ENCODE measurements around the gene DDX47.
"Not testable (repeated sequence)": the region's sequence is repeated elsewhere in the genome, so short reads cannot be mapped to it uniquely, and the experiment has no call there.

Gene DDX47

GRCh38 chr12:12823811-12824210 is 10.7 kb downstream of the DDX47 start:
- DNase-seq, result no peak

- no peak for DNase-seq
Observed at GRCh38 chr12:12835378-12836146, 22.4 kb downstream of the DDX47 start.

- DNase-seq, result no peak
Observed at GRCh38 chr12:12836571-12836970, 23.4 kb downstream of the DDX47 start.

GRCh38 chr12:12837025-12837812 is 24.1 kb downstream of the DDX47 start:
- DNase-seq, result peak; percentile 37

- no peak for DNase-seq
Observed at GRCh38 chr12:12837813-12838153, 24.6 kb downstream of the DDX47 start.

- no peak for DNase-seq
Observed at GRCh38 chr12:12839003-12839395, 25.9 kb downstream of the DDX47 start.

GRCh38 chr12:12839439-12839838 is 26.3 kb downstream of the DDX47 start:
- DNase-seq, result not testable (repeated sequence)

GRCh38 chr12:12839873-12840579 is 26.9 kb downstream of the DDX47 start:
- no peak for DNase-seq

- DNase-seq, result no peak
Observed at GRCh38 chr12:12840580-12840899, 27.4 kb downstream of the DDX47 start.

GRCh38 chr12:12841428-12841827 is 28.3 kb downstream of the DDX47 start:
- not testable (repeated sequence) for DNase-seq

- DNase-seq, result no peak
Observed at GRCh38 chr12:12845794-12846243, 32.7 kb downstream of the DDX47 start.

GRCh38 chr12:12846780-12847179 is 33.6 kb downstream of the DDX47 start:
- not testable (repeated sequence) for DNase-seq

GRCh38 chr12:12853435-12853834 is 40.3 kb downstream of the DDX47 start:
- no peak for DNase-seq

- no peak for DNase-seq
Observed at GRCh38 chr12:12859690-12860089, 46.5 kb downstream of the DDX47 start.

GRCh38 chr12:12864243-12864642 is 51.1 kb downstream of the DDX47 start:
- no peak for DNase-seq

- no peak for DNase-seq
Observed at GRCh38 chr12:12868477-12869235, 55.5 kb downstream of the DDX47 start.

GRCh38 chr12:12870465-12870864 is 57.3 kb downstream of the DDX47 start:
- no peak for DNase-seq

GRCh38 chr12:12871587-12872138 is 58.5 kb downstream of the DDX47 start:
- no peak for DNase-seq

- no peak for DNase-seq
Observed at GRCh38 chr12:12872139-12872933, 59.2 kb downstream of the DDX47 start.

- DNase-seq, result no peak
Observed at GRCh38 chr12:12872934-12873275, 59.8 kb downstream of the DDX47 start.

- no peak for DNase-seq
Observed at GRCh38 chr12:12874029-12874428, 60.9 kb downstream of the DDX47 start.

GRCh38 chr12:12875301-12875700 is 62.2 kb downstream of the DDX47 start:
- DNase-seq, result not testable (repeated sequence)
